Nephron (organoid): ENCODE results near the gene PORCN.

Experiments
- H3K27ac Mint-ChIP-seq, 3 experiments: 2 replicates each; pipeline ENCODE4 v1.8.0; 2020; ENCODE audit warnings: mixed read lengths in 3 of 3, mild to moderate bottlenecking in 2 of 3, moderate library complexity in 1 of 3
- H3K27me3 Mint-ChIP-seq: 2 replicates; pipeline ENCODE4 v1.8.0; 2021; ENCODE audit warnings: low read depth, mild to moderate bottlenecking, moderate library complexity, mixed read lengths
- H3K36me3 Mint-ChIP-seq: 2 replicates; pipeline ENCODE4 v1.8.0; 2020; ENCODE audit warnings: low read depth, mixed read lengths
- H3K4me1 Mint-ChIP-seq: 2 replicates; pipeline ENCODE4 v1.8.0; 2020; ENCODE audit warnings: mixed read lengths
- H3K4me3 Mint-ChIP-seq, 3 experiments: 2 replicates each; pipeline ENCODE4 v1.8.0; 2020; ENCODE audit warnings: mild to moderate bottlenecking in 3 of 3, mixed read lengths in 3 of 3, moderate library complexity in 2 of 3
- H3K9me3 Mint-ChIP-seq: 2 replicates; pipeline ENCODE4 v1.8.0; 2020; ENCODE audit warnings: mixed read lengths
- TF ChIP-seq, protein P1 (sequence below), 3 experiments: fragments of 200-600 bp; sonication (generic); IDR thresholded peaks; one replicate each; pipeline ENCODE4 v1.5.0; 2021; ENCODE audit warnings: antibody characterized with exemption in 3 of 3; ENCODE audit not compliant: unreplicated experiment in 3 of 3

The PORCN gene

GRCh38 chrX:48507246-48507645 is 1.5 kb upstream of the PORCN start:
- Mint-ChIP-seq H3K9me3 (peaks cover 17% of the 10 kb centered on the region), H3K27me3 (no peaks in the 10 kb centered on the region), H3K4me3 (peak overlapping the region; percentile 72 to 83 (median 79)), H3K4me1 (no peaks in the 10 kb centered on the region), H3K36me3 (no peaks in the 10 kb centered on the region), H3K27ac (no peak overlapping the region)
- TF ChIP-seq, protein P1, sequence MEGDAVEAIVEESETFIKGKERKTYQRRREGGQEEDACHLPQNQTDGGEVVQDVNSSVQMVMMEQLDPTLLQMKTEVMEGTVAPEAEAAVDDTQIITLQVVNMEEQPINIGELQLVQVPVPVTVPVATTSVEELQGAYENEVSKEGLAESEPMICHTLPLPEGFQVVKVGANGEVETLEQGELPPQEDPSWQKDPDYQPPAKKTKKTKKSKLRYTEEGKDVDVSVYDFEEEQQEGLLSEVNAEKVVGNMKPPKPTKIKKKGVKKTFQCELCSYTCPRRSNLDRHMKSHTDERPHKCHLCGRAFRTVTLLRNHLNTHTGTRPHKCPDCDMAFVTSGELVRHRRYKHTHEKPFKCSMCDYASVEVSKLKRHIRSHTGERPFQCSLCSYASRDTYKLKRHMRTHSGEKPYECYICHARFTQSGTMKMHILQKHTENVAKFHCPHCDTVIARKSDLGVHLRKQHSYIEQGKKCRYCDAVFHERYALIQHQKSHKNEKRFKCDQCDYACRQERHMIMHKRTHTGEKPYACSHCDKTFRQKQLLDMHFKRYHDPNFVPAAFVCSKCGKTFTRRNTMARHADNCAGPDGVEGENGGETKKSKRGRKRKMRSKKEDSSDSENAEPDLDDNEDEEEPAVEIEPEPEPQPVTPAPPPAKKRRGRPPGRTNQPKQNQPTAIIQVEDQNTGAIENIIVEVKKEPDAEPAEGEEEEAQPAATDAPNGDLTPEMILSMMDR (IDR thresholded peaks at IDR 0.05; ENCODE audit: unreplicated experiment in 3 of 3) = no peak

DNA sequence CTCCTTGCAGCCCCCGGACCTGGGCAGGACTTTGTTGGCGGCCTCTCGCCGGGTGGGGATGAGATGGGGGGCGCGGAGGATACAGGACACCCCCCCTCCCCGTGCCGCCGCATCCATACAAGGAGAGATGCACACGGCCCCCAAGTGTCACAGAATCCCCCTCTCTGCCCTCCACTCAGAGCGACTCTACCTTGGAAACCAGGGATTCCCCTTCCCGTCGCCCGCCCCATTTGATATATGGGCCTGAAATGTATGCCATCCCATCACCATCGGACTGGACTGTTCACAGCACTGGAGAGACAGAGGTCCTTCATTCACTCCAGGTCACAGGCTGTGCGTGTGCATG is 426 bp downstream of the PORCN start:
- H3K4me1 Mint-ChIP-seq = no peaks in the 10 kb centered on the region

DNA sequence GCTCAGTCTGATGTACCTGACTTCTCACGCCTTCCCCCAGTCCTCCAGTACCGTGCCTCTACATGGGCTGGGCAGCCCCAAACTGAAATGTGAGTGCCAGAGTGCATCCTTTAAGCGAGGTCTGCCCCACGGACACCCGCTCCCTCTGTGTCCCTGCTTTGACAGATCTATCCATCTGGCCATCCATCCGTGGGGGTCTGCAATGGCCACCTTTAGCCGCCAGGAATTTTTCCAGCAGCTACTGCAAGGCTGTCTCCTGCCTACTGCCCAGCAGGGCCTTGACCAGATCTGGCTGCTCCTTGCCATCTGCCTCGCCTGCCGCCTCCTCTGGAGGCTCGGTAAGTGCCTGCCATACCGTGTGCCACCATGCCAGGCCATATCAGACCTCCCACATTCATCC is 827 bp downstream of the PORCN start:
- H3K9me3 Mint-ChIP-seq = peaks cover 18% of the 10 kb centered on the region
- H3K36me3 Mint-ChIP-seq = no peaks in the 10 kb centered on the region
- TF ChIP-seq, protein P1 (IDR thresholded peaks at IDR 0.05; ENCODE audit: unreplicated experiment in 3 of 3) = no peak
- no peaks in the 10 kb centered on the region for H3K27me3 Mint-ChIP-seq
- H3K4me3 Mint-ChIP-seq = peak overlapping the region; percentile 93 to 96 (median 95)
- H3K27ac Mint-ChIP-seq = peak overlapping the region in 2 of 3 experiments; percentile 37 to 57
- H3K4me1 Mint-ChIP-seq = no peaks in the 10 kb centered on the region

More for the DNA sequence above, 426 bp downstream of the PORCN start:
- Mint-ChIP-seq H3K27ac (peak overlapping the region in 2 of 3 experiments; percentile 37 to 57), H3K4me3 (peak overlapping the region; percentile 93 to 96 (median 95)), H3K9me3 (peaks cover 18% of the 10 kb centered on the region), H3K36me3 (no peaks in the 10 kb centered on the region), H3K27me3 (no peaks in the 10 kb centered on the region)
- TF ChIP-seq, protein P1 (IDR thresholded peaks at IDR 0.05; ENCODE audit: unreplicated experiment in 3 of 3) = no peak

- Mint-ChIP-seq H3K4me1 (no peaks in the 10 kb centered on the region), H3K36me3 (peaks cover 4% of the 10 kb centered on the region), H3K27me3 (no peaks in the 10 kb centered on the region), H3K27ac (no peak overlapping the region), H3K4me3 (peak overlapping the region; percentile 39 to 59 (median 47)), H3K9me3 (peaks cover 18% of the 10 kb centered on the region)
- TF ChIP-seq, protein P1 (IDR thresholded peaks at IDR 0.05; ENCODE audit: unreplicated experiment in 3 of 3) = peak in 2 of 3 experiments; percentile 10 to 22
Measured at GRCh38 chrX:48511560-48511959, 2.8 kb downstream of the PORCN start.

DNA sequence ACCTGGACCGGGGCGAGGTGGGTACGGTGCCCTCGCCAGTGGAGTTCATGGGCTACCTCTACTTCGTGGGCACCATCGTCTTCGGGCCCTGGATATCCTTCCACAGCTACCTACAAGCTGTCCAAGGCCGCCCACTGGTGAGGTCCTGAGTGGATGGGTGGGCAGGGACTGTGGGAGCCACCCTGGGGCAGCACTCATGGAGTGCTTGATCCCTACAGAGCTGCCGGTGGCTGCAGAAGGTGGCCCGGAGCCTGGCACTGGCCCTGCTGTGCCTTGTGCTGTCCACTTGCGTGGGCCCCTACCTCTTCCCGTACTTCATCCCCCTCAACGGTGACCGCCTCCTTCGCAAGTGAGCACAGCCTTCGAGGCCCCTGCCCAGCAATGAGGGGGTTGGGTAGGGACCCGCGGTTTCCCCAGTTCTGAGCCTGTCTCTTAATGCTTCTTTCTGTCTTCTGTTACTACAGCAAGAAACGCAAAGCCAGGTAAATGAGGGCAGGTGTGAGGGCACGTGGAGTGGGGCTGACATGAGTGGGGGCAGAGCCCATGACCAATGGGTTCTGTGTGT is 3.7 kb downstream of the PORCN start:
- no peaks in the 10 kb centered on the region for H3K27me3 Mint-ChIP-seq
- H3K4me1 Mint-ChIP-seq = no peaks in the 10 kb centered on the region
- TF ChIP-seq, protein P1 (IDR thresholded peaks at IDR 0.05; ENCODE audit: unreplicated experiment in 3 of 3) = no peak
- peaks cover 4% of the 10 kb centered on the region for H3K36me3 Mint-ChIP-seq
- no peak overlapping the region for H3K27ac Mint-ChIP-seq
- H3K4me3 Mint-ChIP-seq = no peak overlapping the region
- peaks cover 15% of the 10 kb centered on the region for H3K9me3 Mint-ChIP-seq

- TF ChIP-seq, protein P1 (IDR thresholded peaks at IDR 0.05; ENCODE audit: unreplicated experiment in 3 of 3) = no peak
- Mint-ChIP-seq H3K27ac (no peak overlapping the region), H3K9me3 (peaks cover 15% of the 10 kb centered on the region), H3K27me3 (no peaks in the 10 kb centered on the region), H3K4me3 (no peak overlapping the region), H3K4me1 (no peaks in the 10 kb centered on the region), H3K36me3 (peaks cover 4% of the 10 kb centered on the region)
Measured at GRCh38 chrX:48513670-48514069, 4.9 kb downstream of the PORCN start.
